ENCODE results near the gene EZH1.

- TF ChIP-seq JUND (IDR thresholded peaks at IDR 0.05; ENCODE audit: low read depth, low read length) (no peak), STAT1 (conservative IDR thresholded peaks at IDR 0.05) (no peak), WRNIP1 (IDR thresholded peaks at IDR 0.05; ENCODE audit: borderline replicate concordance, low read depth, low read length) (no peak), ESRRA (IDR thresholded peaks at IDR 0.05; ENCODE audit: low read length) (no peak), PBX3 (IDR thresholded peaks at IDR 0.05; ENCODE audit: insufficient replicate concordance, low read depth, low read length) (no peak), ZNF24 (IDR thresholded peaks at IDR 0.05) (no peak), CTCF (IDR thresholded peaks at IDR 0.05 in 2 of 3, conservative IDR thresholded peaks at IDR 0.05 in 1 of 3; ENCODE audit: control insufficient read depth in 2 of 3, extremely low read depth in 1 of 3, insufficient read depth in 1 of 3, low read depth in 3 of 3, low read length in 3 of 3) (no peak), CBX5 (IDR thresholded peaks at IDR 0.05; ENCODE audit: low read depth) (no peak), REST (IDR thresholded peaks at IDR 0.05; ENCODE audit: low read depth, low read length) (no peak)
Measured at GRCh38 chr17:42700586-42701289, 44.1 kb downstream of the EZH1 start.

Measured in GM12878 (cell line).